Measurements from ENCODE around the gene THRSP.
A peak's percentile ranks its signal among the peaks of the same experiment; 100 is the strongest.
"Not testable (repeated sequence)": the region's sequence is repeated elsewhere in the genome, so short reads cannot be mapped to it uniquely, and the experiment has no call there.

Gene THRSP

DNA sequence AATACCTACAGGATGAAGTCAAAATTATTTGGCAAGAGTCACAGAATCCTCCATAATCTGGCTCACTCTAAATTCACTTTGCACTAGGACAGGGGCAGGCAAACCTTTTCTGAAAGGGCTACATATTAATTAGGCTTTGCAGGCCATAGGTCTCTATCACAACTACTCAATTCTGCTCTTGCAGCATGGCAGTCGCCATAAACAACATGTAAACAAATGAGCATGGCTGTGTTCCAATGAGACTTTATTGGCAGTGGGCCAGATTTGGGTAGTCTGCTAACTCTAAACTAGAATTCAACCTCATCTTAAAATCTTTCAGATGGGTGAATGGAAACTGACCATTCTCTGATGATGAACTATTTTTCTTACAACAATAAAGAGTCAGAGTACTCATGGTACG lies 5.8 kb downstream of the THRSP start:
- DNase-seq = no peak

DNA sequence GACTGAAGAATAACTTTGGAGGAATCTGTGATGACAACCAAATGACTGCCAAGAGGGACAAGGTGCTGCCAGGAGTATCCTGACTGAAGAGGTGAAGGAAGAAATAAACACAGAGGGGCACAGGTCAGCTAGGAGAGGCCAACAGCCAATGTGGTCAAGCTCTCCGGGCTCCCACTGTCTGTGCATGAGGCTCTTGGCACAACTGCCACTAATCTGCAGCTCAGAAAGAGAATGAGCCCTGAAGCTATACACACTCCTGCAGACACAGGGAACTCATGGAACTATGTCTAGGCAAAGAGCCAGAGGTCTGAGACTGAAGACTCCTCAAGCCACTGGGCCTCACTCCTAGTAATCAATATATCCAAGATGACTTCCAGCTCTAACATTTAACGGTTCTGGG lies 7.0 kb downstream of the THRSP start:
- no peak for DNase-seq

- DNase-seq = no peak
These were observed 8.1 kb downstream of the THRSP start for GRCh38 chr11:78071717-78072116.

DNA sequence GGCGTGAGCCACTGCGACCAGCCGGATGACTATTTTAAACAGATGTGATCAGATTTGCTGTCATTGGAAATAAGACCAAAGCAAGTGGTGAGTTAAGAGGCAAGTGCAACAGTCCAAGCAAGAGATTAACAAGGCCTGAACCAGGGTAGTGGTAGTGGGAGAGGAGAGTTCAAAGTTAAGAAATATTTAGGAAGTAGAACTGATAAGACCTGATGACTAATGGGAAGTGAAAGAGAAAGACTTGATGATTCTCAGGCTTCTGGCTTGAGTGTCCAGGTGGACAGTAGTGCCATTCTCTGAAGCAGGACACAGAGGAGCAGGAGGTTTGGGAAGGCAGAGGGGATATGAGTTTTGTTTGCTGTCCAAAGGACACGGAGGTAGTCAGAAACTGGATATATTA lies 8.8 kb downstream of the THRSP start:
- DNase-seq = no peak

- DNase-seq = no peak
These were observed 11.1 kb downstream of the THRSP start for GRCh38 chr11:78074756-78075155.

DNA sequence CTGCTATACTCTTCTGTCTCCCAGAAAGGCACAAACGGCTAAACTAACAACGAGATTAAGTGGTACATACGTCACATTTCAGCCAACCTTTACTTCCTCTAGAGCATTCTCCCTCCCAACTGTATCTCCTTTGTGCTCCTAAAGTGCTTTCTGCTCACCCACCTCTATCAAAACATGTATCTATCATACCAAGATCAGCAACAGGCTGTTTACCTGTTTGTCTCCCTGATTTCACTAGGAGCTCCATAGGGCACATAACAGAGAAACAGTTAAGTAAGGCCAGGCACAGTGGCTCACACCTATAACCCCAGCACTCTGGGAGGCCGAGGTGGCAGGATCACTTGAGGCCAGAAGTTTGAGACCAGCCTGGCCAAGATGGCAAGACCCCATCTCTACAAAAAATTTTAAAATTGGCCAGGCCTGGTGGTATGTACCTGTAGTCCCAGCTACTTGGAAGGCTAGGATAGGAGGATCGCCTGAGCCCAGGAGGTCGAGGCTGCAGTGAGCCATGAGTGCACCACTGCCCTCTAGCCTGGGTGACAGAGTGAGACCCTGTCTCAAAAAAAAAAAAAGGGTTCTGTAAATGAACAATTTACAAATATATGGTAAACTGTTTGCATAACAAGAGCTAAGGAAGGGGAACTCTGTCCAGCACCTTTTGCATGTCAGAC lies 13.2 kb downstream of the THRSP start:
- DNase-seq = no peak

DNA sequence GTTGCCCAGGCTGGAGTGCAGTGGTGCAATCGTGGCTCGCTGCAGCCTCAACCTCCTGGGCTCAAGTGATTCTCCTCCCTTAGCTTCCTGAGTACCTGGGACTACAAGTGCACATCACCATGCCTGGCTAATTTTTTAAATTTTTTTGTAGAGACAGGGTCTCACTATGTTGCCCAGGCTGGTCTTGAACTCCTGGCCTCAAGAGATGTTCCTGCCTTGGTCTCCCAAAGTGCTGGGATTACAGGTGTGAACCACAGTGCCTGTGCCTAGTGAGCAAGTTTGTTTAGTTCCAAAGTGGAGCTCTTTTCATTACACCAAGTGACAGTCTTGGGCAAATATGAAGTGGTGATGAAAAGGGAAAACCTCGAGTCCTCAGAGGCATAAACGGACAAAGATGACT lies 13.9 kb downstream of the THRSP start:
- not testable (repeated sequence) for DNase-seq

- DNase-seq = no peak
These were observed 14.8 kb downstream of the THRSP start for GRCh38 chr11:78078218-78079167.

DNA sequence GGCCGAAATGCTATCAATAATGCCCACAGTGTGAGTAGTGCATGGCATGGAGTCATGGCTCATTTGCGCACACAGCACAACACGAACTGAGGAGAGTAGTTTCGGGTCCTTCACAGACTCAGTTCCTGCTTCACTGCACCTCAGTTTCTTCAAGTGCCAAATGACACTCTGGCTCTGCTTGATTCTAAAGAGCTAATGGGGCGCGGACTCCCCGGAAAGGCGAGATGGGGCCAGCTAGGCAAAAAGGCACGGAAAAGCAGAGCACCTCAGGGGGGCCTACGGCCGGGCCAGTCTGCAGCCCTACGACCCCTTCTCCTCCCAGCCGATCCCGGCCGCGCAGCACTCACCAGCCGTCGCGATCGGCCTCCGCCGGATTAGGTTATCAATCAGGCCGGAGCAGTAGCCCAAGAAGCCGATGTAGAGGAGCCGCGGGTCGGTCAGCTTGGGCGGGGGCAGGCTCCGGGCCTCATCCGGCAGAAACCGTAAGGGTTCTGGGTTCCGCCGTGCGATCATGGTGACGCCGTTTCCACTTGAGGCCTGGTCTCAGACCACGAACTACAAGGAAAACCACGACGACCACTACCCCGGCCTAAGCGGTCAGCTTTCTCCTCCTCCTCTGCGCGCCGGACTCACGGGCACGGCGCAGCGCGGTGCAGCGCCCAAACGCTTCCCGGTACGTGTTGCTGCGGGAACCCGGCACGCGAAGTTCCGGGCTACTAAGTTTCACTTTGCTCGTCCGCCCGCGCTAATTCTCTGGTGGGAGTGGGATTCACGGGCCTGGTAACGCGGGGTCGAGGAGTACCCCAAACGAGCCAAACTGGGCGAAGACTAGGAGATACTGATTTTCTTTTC lies 15.8 kb downstream of the THRSP start, which contains the start of gene NDUFC2:
TSS of gene NDUFC2 (minus strand) at position 631 of the 852 bp plus-strand sequence. CDS start at position 513, 118 bp downstream.
- DNase-seq = peak; percentile 77

- DNase-seq = no peak
These were observed 16.6 kb downstream of the THRSP start for GRCh38 chr11:78080084-78080817.

DNA sequence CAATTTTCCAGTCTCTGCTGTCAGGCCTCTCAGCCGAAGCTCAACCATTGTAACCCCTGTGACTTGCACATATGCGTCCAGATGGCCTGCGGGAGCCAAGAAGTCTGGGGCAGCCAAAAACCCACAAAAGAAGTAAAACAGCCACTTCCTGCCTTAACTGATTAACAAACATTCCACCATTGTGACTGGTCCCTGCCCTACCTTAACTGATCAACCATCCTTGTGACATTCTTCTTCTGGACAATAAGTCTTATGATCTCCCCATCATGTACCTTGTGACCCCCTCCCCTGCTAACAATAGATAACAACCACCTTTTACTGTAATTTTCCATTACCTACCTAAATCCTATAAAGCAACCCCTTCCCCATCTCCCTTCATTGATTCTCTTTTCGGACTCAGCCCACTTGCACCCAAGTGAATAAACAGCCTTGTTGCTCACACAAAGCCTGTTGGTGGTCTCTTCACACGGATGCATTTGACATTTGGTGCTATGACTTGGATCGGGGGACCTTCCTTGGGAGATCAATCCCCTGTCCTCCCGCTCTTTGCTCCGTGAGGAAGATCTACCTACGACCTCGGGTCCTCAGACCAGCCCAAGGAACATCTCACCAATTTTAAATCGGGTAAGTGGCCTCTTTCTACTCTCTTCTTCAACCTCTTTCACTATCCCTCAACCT lies 17.3 kb downstream of the THRSP start:
- DNase-seq = no peak

GRCh38 chr11:78081583-78081982 lies 17.9 kb downstream of the THRSP start:
- no peak for DNase-seq

DNA sequence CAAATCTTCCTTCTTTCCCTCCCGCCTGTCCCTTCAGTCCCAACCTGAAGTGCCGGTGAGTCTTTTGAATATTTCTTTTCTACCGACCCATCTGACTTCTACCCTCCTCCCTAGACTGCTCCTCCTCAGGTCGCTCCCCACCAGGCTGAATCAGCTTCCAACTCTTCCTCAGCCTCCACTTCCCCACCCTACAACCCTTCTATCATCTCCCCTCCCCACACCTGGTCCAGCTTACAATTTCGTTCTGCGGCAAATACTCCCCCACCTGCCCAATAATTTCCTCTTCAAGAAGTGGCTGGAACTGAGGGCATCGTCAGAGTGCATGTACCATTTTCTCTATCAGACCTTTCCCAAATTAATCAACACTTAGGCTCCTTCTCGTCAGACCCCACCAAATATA lies 18.5 kb downstream of the THRSP start:
- no peak for DNase-seq

DNA sequence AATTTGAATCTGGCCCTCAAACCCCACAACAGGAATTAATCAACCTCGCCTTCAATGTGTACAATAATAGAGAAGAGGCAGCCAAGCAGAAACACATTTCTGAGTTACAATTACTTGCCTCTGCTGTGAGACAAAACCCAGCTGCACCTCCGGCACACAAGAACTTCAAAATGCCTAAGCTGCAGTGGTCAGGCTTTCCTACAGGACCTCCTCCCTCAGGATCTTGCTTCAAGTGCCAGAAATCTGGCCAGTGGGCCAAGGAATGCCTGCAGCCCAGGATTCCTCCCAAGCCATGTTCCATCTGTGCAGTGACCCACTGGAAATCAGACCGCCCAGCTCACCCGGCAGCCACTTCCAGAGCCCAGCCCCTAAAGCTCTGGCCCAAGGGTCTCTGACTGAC lies 19.4 kb downstream of the THRSP start:
- DNase-seq = no peak

GRCh38 chr11:78084506-78084905 lies 20.8 kb downstream of the THRSP start:
- not testable (repeated sequence) for DNase-seq

- DNase-seq = no peak
These were observed 22.3 kb downstream of the THRSP start for GRCh38 chr11:78085972-78086371.

DNA sequence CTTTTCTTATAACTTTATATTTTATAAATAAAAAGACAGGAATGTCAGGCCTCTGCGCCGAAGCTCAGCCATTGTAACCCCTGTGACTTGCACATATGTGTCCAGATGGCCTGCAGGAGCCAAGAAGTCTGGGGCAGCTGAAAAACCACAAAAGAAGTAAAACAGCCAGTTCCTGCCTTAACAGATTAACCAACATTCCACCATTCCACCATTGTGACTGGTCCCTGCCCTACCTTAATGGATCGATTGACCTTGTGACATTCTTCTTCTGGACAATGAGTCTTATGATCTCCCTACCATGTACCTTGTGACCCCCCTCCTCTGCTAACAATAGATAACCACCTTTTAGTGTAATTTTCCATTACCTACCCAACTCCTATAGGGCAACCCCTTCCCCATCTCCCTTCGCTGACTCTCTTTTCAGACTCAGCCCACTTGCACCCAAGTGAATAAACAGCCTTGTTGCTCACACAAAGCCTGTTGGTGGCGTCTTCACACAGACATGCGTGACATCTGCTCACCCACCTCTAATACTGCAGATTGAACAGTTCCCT lies 22.9 kb downstream of the THRSP start:
- DNase-seq = not testable (repeated sequence)

- DNase-seq = no peak
These were observed 30.6 kb downstream of the THRSP start for GRCh38 chr11:78094250-78094649.

- no peak for DNase-seq
These were observed 34.2 kb downstream of the THRSP start for GRCh38 chr11:78097666-78098385.

- no peak for DNase-seq
These were observed 36.0 kb downstream of the THRSP start for GRCh38 chr11:78099666-78100065.

- no peak for DNase-seq
These were observed 36.6 kb downstream of the THRSP start for GRCh38 chr11:78100261-78100660.

Measured in NCI-H774 (cell line).